Superior temporal gyrus (tissue), 1 donor: Measurements from ENCODE around the gene TRPM4.
"Not testable (repeated sequence)": the region's sequence is repeated elsewhere in the genome, so short reads cannot be mapped to it uniquely, and the experiment has no call there.

Experiments
- DNase-seq: peaks from one replicate; pipeline ENCODE4 v3.0.0-alpha.2; 2016; ENCODE audit errors: extremely low spot score

TRPM4 gene

GRCh38 chr19:49189259-49189658, 31.7 kb downstream of the TRPM4 start:
- no peak for DNase-seq

DNA sequence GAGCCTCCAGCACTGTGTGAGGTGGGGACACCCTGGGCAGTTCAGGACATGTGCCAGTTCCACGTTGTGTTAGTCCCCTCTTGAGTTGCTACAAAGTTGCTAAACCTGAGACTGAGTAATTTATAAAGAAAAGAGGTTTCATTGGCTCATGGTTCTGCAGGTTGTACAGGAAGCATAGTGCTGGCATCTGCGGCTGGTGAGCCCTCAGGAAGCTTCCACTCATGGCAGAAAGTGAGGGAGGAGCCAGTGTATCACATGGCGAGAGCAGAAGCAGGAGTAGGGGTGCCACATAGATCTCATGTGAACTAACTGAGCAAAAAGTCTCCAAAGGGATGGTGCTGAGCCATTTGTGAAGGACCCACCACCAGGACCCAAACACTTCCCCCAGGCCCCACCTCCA, 33.2 kb downstream of the TRPM4 start:
- DNase-seq, result no peak

- no peak for DNase-seq
Measured at GRCh38 chr19:49193822-49194394, 36.3 kb downstream of the TRPM4 start.

- no peak for DNase-seq
Measured at GRCh38 chr19:49194408-49194807, 36.8 kb downstream of the TRPM4 start.

DNA sequence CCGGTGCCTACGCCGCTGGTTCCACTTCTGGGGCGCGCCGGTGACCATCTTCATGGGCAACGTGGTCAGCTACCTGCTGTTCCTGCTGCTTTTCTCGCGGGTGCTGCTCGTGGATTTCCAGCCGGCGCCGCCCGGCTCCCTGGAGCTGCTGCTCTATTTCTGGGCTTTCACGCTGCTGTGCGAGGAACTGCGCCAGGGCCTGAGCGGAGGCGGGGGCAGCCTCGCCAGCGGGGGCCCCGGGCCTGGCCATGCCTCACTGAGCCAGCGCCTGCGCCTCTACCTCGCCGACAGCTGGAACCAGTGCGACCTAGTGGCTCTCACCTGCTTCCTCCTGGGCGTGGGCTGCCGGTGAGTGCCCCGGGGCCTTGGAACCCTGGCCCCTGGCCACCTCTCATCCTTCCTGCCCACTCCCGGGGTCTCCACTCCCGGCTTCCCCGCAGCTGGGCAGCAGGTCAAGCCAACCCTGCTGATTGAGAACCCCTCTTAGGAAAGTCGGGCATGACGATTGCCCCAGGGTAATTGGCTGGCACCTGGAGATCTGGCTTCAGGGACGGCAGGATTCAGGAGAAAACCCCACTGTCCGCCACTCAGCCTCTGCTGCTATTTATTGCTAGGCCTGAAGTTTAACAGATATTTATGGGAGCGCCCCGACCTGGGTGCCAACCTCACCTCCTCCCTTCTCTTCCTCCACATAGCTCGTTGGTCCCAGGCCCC, 39.1 kb downstream of the TRPM4 start:
- DNase-seq, result no peak

DNA sequence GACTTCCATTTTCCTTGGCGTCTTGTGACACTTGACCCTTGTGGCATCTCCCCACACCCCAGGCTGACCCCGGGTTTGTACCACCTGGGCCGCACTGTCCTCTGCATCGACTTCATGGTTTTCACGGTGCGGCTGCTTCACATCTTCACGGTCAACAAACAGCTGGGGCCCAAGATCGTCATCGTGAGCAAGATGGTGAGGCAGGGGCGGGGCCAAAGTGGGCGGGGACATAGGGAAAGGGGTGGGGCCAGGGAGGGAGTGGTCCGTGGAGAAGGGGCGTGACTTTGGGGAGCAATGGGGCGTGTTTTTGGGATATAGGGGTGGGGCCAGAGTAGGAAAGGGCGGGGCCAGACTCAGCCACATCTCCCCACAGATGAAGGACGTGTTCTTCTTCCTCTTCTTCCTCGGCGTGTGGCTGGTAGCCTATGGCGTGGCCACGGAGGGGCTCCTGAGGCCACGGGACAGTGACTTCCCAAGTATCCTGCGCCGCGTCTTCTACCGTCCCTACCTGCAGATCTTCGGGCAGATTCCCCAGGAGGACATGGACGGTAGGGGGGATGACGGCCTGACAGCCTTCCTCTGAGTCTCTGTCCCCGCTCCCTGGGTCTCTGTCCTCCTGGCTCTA, 42.8 kb downstream of the TRPM4 start:
- DNase-seq, result no peak

DNA sequence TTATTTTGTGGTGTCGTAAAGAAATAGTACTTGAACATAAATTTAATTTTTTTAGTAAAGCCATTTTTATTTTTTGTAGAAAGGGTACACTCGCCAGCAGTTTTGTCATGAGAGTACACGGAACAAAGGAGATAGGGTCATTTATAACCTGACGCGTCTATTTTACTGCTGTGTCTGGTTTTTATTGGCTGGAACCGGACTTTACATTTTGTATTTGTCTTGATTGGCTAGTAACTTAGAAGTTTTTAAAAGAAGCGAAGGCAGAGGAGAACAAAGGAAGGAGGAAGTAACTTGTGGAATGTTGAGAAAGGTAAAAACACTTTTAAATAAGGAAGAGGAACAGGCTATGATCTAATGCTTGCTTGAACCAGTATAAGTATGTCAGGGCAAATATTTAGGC, 43.5 kb downstream of the TRPM4 start:
- DNase-seq, result no peak

- DNase-seq, result no peak
Measured at GRCh38 chr19:49205114-49205513, 47.5 kb downstream of the TRPM4 start.

GRCh38 chr19:49209502-49209901, 51.9 kb downstream of the TRPM4 start:
- not testable (repeated sequence) for DNase-seq

GRCh38 chr19:49210108-49210900, 52.7 kb downstream of the TRPM4 start:
- no peak for DNase-seq

- DNase-seq, result no peak
Measured at GRCh38 chr19:49210901-49211451, 53.4 kb downstream of the TRPM4 start.

DNA sequence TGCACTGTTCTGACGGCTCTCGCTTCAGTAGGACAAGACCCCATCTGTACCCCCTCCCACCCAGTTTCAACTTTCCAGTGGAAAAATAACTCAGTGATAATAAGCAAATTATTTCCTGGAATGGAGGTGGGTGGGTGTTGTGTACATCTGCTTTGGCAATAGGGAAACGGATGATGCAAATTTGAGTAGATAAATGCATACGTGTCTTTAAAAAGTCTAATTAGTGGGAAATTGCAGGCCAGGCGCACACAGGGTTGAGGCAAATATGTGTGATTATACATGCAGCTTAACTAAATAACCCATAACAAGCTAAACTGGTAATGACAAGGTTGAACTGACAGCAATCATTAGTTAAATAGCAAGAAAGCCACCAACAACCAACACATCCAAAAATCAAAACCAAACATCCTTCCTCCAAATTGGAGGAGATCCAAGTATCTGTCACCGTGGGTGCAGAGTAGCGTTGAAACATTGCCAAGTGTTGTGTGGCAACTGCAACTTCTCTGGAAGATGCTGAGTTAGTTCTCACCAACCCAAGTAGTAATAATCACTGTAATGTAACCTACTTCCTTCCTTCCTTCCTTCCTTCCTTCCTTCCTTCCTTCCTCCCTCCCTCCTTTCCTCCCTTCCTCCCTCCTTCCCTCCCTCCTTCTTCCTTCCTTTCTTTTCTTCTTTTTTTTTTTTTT, 54.6 kb downstream of the TRPM4 start:
- DNase-seq, result no peak

DNA sequence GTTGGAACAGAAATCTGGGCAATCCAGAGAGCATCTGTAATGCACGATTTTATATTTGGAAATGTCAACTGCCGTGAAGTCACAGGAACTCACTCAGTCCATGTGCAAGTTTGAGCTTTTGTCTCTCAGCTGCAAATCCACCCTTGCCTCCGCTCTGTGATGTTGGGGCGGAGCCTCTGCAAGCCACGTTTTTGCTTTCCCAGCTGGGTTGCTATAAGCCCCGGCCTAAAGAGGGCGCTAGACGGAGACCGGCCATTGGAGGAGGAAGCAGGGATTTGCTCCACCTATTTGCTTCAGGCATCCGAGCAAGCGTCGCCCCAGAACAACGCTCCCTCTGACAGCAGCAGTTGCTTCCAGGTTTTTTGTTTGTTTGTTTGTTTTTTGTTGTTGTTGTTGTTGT, 56.2 kb downstream of the TRPM4 start:
- no peak for DNase-seq

DNA sequence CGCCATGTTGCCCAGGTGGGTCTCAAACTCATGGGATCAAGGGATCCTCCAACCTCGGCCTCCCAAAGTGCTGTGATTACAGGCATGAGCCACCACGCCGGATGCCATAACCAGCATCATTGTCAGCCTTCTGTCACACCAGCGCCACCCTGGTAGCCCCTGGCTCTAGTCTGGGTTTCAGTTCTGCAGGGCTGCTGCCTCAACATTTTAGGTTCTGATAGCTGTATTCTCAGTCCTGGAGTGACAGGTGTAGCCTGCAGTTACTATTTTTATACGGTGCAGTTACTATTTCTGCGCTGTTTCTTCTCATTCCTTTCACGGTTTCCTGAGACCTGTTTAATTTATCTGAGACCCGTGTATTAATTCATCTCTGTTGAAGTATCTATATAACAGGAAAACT, 57.1 kb downstream of the TRPM4 start:
- DNase-seq, result no peak

GRCh38 chr19:49216071-49216470, 58.5 kb downstream of the TRPM4 start:
- DNase-seq, result no peak

GRCh38 chr19:49217382-49217781, 59.8 kb downstream of the TRPM4 start:
- no peak for DNase-seq

- DNase-seq, result no peak
Measured at GRCh38 chr19:49222011-49222410, 64.4 kb downstream of the TRPM4 start.

DNA sequence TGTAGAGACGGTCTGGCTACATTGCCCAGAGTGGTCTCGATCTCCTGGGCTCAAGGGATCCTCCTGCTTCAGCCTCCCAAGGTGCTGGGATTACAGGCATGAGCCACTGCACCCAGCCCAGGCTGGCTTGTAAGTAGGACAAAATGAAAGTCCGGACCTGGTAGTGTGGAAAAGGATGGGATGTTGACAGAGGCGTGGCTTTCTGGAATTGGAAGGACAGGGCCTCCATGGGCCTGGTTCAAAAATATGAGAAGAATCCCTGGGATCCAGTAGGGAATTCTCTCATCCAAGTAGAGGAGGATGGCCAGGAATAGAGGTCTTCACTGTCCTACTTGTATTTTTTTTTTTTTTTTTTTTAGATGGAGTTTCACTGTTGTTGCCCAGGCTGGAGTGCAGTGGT, 64.9 kb downstream of the TRPM4 start:
- DNase-seq, result no peak

DNA sequence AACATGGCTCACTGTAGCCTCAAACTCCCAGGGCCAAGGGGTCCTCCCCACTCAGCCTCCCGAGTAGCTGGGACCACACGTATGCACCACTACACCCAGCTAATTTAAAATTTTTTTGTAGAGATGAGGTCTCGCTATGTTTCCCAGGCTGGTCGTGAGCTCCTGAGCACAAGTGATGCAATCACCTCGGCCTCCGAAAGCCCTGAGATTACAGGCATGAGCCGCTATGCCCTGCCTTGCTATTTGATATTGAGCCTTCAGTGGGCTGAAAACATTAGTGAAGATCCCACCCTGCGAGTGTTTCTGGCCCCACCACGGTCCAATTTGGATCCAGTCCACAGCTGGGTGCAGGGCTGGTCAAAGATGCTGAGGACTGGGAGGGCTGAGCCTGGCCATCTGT, 65.9 kb downstream of the TRPM4 start:
- DNase-seq, result no peak

- not testable (repeated sequence) for DNase-seq
Measured at GRCh38 chr19:49224441-49224840, 66.8 kb downstream of the TRPM4 start.

DNA sequence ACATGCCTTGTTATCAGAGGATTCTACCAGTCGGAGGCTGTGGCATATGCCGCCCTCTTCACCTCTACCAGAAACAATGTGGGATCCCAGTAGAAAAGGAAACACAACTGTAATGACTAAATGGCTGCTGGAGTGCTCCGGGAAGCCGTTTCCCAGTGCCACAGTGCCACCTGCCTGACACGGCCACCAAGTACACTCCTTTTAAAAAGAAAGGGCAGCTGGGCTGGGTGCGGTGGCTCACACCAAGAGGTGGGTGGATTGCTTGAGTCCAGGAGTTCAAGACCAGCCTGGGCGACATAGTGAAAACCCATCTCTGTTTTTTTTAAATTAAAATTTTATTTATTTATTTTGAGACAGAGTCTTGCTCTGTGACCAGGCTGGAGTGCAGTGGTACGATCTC, 67.3 kb downstream of the TRPM4 start:
- DNase-seq, result no peak

GRCh38 chr19:49229416-49229815, 71.8 kb downstream of the TRPM4 start:
- DNase-seq, result no peak
